Panc1 (cell line): ENCODE data around the gene GNPAT. TPM values are rescaled to one million over a fixed set of nuclear protein-coding genes. Genes with fewer than 3 reads are reported as not detected.

Source experiments
- ATAC-seq: fragments of 200-7000 bp; cut with Tn5 transposase; 2 replicates; pipeline ENCODE4 v1.9.1; 2020; ENCODE audit warnings: mild to moderate bottlenecking, moderate library complexity
- BruUV-seq: library from RNA; stranded (reverse); fragments of 400-500 nt; replicated peaks from 2 replicates; lab custom pipeline; 2021; lab: Mats Ljungman, UMichigan
- CTCF ChIA-PET: fragments of 300-600 bp; sonication (Branson Sonifier 250); formaldehyde crosslinking; loops from one replicate; lab custom pipeline; 2022; ENCODE audit warnings: antibody characterized with exemption; lab: Charles Lee
- POLR2A ChIA-PET: fragments of 300-600 bp; sonication (Branson Sonifier 250); formaldehyde crosslinking; loops from one replicate; lab custom pipeline; 2022; ENCODE audit warnings: antibody characterized with exemption; lab: Charles Lee
- DNase-seq: peaks from one replicate; pipeline ENCODE4 v3.0.0-alpha.2; 2010; ENCODE audit warnings: low read depth, low spot score
- H3K27ac ChIP-seq: 2 replicates; pipeline ENCODE4 v1.5.1; 2011; ENCODE audit warnings: mild to moderate bottlenecking, low read length, inconsistent platforms
- H3K27me3 ChIP-seq: fragments of 200-500 bp; sonication (Bioruptor generic); 2 replicates; pipeline ENCODE4 v1.6.0; 2014; ENCODE audit warnings: low read length, inconsistent platforms; ENCODE audit not compliant: control insufficient read depth, insufficient read depth
- H3K36me3 ChIP-seq: fragments of 200-500 bp; sonication (Bioruptor generic); 2 replicates; pipeline ENCODE4 v1.5.1; 2014; ENCODE audit warnings: inconsistent platforms, mild to moderate bottlenecking, low read length, moderate library complexity; ENCODE audit not compliant: control insufficient read depth, insufficient read depth
- H3K4me1 ChIP-seq: 2 replicates; pipeline ENCODE4 v1.5.1; 2011; ENCODE audit warnings: inconsistent platforms, mild to moderate bottlenecking, low read length, moderate library complexity; ENCODE audit not compliant: control insufficient read depth, insufficient read depth
- H3K4me3 ChIP-seq, 2 experiments: 2 replicates each; pipeline ENCODE4 v1.5.1; 2011 to 2012; ENCODE audit warnings: low read depth in 2 of 2, low read length in 2 of 2, mild to moderate bottlenecking in 2 of 2, inconsistent platforms in 1 of 2, moderate library complexity in 1 of 2
- H3K9me3 ChIP-seq: fragments of 200-500 bp; sonication (Bioruptor generic); 2 replicates; pipeline ENCODE4 v1.5.1; 2014; ENCODE audit warnings: low read depth, mild to moderate bottlenecking, inconsistent platforms, low read length, moderate library complexity; ENCODE audit not compliant: control insufficient read depth, insufficient read depth
- POLR2AphosphoS5 ChIP-seq: IDR thresholded peaks from 2 replicates; pipeline ENCODE4 v1.6.1; 2012; ENCODE audit warnings: mild to moderate bottlenecking, low read depth, low read length, moderate library complexity
- SIN3A ChIP-seq: IDR thresholded peaks from 2 replicates; pipeline ENCODE4 v1.6.1; 2012; ENCODE audit warnings: low read depth, mild to moderate bottlenecking, low read length, moderate library complexity, borderline replicate concordance; ENCODE audit not compliant: insufficient read depth
- TCF7L2 ChIP-seq: IDR thresholded peaks from 2 replicates; pipeline ENCODE4 v1.6.1; 2011; ENCODE audit warnings: mild to moderate bottlenecking, low read depth, low read length, inconsistent platforms
- in situ Hi-C: cut with HindIII; loops from 2 replicates; pipeline ENCODE4 v1.10.0; 2016; ENCODE audit warnings: low sequenced_read_pairs, low pct_unique_long_range_greater_than_20kb
- intact Hi-C: fragments of 100-400 bp; cut with micrococcal nuclease; formaldehyde crosslinking; loops from one replicate; pipeline ENCODE4 v1.10.0; 2022; ENCODE audit not compliant: unreplicated experiment
- total RNA-seq: library from RNA; stranded (reverse); gene quantifications from one replicate; pipeline ENCODE4 v1.2.1, GENCODE V29; 2021; ENCODE audit not compliant: unreplicated experiment
- TF ChIP-seq, protein P1 (sequence below), 2 experiments: IDR thresholded peaks; 2 replicates each; pipeline ENCODE4 v1.6.1; 2011 to 2012; ENCODE audit warnings: low read depth in 2 of 2, control low read depth in 1 of 2, low read length in 1 of 2, mild to moderate bottlenecking in 1 of 2, moderate library complexity in 1 of 2; ENCODE audit not compliant: insufficient read depth in 1 of 2
- TF ChIP-seq, protein P2 (sequence below): fragments of 450-650 bp; IDR thresholded peaks from 2 replicates; pipeline ENCODE4 v1.5.1; 2017; ENCODE audit warnings: mild to moderate bottlenecking

The GNPAT gene
- total RNA-seq, 1 experiment from 2014 or later: 42.5 TPM

DNA sequence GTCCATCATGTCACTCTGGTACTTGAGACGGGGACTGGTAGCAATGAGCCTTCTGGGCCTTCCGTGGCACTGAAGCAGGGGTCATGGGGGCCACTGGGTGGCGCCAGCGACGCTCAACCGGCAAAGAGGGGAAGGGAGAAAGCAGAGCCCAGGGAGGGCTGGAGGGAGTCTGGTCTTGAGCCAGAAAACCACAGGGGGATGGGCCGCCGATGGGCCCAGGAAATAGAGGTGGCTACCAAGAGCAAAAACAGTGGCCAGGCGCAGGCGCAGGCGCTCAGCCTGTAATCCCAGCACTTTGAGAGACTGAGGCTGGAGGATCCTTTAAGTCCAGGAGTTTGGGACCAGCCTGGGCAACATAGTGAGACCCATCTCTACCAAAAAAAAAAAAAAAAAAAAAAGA, 74.9 kb downstream of the GNPAT start:
- in situ Hi-C loops (no loop called here), intact Hi-C loops (no loop called here)
- Histone ChIP-seq H3K36me3 (no peaks in the 10 kb centered on the region), H3K27me3 (no peaks in the 10 kb centered on the region), H3K4me1 (no peaks in the 10 kb centered on the region), H3K27ac (no peak overlapping the region), H3K4me3 (no peak overlapping the region), H3K9me3 (no peaks in the 10 kb centered on the region)
- ChIA-PET CTCF (interaction anchor here (0.6 kb wide), 1 partner anchor 42 kb away, joined by 5 read pairs; no protein-coding TSS in a partner anchor), POLR2A (interaction anchor here (0.6 kb wide), 1 partner anchor 482 kb away, joined by 10 read pairs; no protein-coding TSS in a partner anchor)
- peak; percentile 85 for ATAC-seq
- BruUV-seq: no TSS peak
- DNase-seq: peak; percentile 18
- TF ChIP-seq, protein P1, sequence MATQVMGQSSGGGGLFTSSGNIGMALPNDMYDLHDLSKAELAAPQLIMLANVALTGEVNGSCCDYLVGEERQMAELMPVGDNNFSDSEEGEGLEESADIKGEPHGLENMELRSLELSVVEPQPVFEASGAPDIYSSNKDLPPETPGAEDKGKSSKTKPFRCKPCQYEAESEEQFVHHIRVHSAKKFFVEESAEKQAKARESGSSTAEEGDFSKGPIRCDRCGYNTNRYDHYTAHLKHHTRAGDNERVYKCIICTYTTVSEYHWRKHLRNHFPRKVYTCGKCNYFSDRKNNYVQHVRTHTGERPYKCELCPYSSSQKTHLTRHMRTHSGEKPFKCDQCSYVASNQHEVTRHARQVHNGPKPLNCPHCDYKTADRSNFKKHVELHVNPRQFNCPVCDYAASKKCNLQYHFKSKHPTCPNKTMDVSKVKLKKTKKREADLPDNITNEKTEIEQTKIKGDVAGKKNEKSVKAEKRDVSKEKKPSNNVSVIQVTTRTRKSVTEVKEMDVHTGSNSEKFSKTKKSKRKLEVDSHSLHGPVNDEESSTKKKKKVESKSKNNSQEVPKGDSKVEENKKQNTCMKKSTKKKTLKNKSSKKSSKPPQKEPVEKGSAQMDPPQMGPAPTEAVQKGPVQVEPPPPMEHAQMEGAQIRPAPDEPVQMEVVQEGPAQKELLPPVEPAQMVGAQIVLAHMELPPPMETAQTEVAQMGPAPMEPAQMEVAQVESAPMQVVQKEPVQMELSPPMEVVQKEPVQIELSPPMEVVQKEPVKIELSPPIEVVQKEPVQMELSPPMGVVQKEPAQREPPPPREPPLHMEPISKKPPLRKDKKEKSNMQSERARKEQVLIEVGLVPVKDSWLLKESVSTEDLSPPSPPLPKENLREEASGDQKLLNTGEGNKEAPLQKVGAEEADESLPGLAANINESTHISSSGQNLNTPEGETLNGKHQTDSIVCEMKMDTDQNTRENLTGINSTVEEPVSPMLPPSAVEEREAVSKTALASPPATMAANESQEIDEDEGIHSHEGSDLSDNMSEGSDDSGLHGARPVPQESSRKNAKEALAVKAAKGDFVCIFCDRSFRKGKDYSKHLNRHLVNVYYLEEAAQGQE (IDR thresholded peaks at IDR 0.05; ENCODE audit: insufficient read depth in 1 of 2, low read depth in 2 of 2, low read length in 1 of 2): no peak
- TF ChIP-seq TCF7L2 (no peak), SIN3A (no peak), POLR2AphosphoS5 (no peak)
- TF ChIP-seq, protein P2, sequence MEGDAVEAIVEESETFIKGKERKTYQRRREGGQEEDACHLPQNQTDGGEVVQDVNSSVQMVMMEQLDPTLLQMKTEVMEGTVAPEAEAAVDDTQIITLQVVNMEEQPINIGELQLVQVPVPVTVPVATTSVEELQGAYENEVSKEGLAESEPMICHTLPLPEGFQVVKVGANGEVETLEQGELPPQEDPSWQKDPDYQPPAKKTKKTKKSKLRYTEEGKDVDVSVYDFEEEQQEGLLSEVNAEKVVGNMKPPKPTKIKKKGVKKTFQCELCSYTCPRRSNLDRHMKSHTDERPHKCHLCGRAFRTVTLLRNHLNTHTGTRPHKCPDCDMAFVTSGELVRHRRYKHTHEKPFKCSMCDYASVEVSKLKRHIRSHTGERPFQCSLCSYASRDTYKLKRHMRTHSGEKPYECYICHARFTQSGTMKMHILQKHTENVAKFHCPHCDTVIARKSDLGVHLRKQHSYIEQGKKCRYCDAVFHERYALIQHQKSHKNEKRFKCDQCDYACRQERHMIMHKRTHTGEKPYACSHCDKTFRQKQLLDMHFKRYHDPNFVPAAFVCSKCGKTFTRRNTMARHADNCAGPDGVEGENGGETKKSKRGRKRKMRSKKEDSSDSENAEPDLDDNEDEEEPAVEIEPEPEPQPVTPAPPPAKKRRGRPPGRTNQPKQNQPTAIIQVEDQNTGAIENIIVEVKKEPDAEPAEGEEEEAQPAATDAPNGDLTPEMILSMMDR: peak; percentile 81

DNA sequence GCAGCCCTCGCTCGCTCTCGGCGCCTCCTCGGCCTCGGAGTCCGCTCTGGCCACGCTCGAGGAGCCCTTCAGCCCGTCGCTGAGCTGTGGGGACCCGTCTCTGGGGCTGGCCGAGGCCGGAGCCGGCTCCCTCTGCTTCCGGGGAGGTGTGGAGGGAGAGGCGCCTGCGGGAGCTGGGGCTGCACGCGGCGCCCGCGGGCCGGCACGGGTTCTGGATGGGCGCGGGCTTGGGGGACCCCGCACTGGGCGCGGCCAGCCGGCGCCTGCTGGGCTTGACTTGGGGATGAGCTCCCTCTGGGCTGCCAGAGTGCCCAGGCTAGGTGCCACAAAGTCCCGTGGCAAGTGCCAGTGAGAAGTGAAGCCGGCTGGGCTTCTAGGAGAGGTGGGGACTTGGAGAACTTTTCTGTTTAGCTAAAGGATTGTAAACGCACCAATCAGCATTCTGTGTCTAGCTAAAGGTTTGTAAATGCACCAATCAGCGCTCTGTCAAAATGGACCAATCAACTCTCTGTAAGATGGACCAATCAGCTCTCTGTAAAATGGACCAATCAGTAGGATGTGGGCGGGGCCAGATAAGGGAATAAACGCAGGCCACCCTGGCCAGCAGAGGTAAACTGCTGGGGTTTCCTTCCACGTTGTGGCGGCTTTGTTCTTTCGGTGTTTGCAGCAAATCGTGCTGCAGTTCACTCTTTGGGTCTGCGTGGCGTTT, 76.4 kb downstream of the GNPAT start:
- in situ Hi-C loops: no loop called here
- intact Hi-C loops: no loop called here
- no peaks in the 10 kb centered on the region for H3K27me3 ChIP-seq

More for the DNA sequence above, 76.4 kb downstream of the GNPAT start:
- CTCF ChIA-PET: no interaction called here
- no peaks in the 10 kb centered on the region for H3K9me3 ChIP-seq
- no peaks in the 10 kb centered on the region for H3K36me3 ChIP-seq
- BruUV-seq: no TSS peak
- no peak for DNase-seq
- POLR2A ChIA-PET: no interaction called here
- H3K4me3 ChIP-seq: no peak overlapping the region
- TF ChIP-seq, protein P1 (IDR thresholded peaks at IDR 0.05; ENCODE audit: insufficient read depth in 1 of 2, low read depth in 2 of 2, low read length in 1 of 2): no peak
- no peak for TF ChIP-seq SIN3A
- TF ChIP-seq, protein P2: no peak
- no peaks in the 10 kb centered on the region for H3K4me1 ChIP-seq
- H3K27ac ChIP-seq: no peak overlapping the region
- ATAC-seq: no peak
